ENCODE results near the gene CELA3B. TPM values are rescaled to one million over a fixed set of nuclear protein-coding genes. Genes with fewer than 3 reads are reported as not detected.

The CELA3B gene
- total RNA-seq, 1 donor from 2014 or later, result not detected

GRCh38 chr1:21936366-21937031, 40.3 kb upstream of the CELA3B start:
- no peak for TF ChIP-seq CTCF (IDR thresholded peaks at IDR 0.05; ENCODE audit: borderline replicate concordance)
- H3K27ac ChIP-seq (replicated peaks), result peak overlapping the region; percentile 90
- H3K4me1 ChIP-seq, result peaks cover 94% of the 10 kb centered on the region
- H3K27me3 ChIP-seq (ENCODE audit: low read depth), result no peaks in the 10 kb centered on the region
- DNase-seq, result no peak
- peaks cover 4% of the 10 kb centered on the region for H3K36me3 ChIP-seq
- no peaks in the 10 kb centered on the region for H3K9me3 ChIP-seq (replicated peaks)
- H3K4me3 ChIP-seq, result peak overlapping the region; percentile 75
- intact Hi-C loops (cut with micrococcal nuclease), result no loop called here

GRCh38 chr1:21937034-21937371, 39.8 kb upstream of the CELA3B start, which contains the start of gene HSPG2:
Gene HSPG2, minus strand, starts transcription at chr1:21937310. Its CDS starts 93 bp downstream, at chr1:21937217.
- peak within 1 kb of the TSS; percentile 96 for H3K27ac ChIP-seq (replicated peaks)
- H3K4me1 ChIP-seq, result peaks cover 94% of the 10 kb centered on the region
- TF ChIP-seq CTCF (IDR thresholded peaks at IDR 0.05; ENCODE audit: borderline replicate concordance), result no peak
- H3K27me3 ChIP-seq (ENCODE audit: low read depth), result no peaks in the 10 kb centered on the region
- H3K9me3 ChIP-seq (replicated peaks), result no peaks in the 10 kb centered on the region
- peak within 1 kb of the TSS; percentile 75 for H3K4me3 ChIP-seq
- peaks cover 4% of the 10 kb centered on the region for H3K36me3 ChIP-seq
- DNase-seq, result no peak
- intact Hi-C loops (cut with micrococcal nuclease), result no loop called here

- TF ChIP-seq CTCF (IDR thresholded peaks at IDR 0.05; ENCODE audit: borderline replicate concordance), result no peak
- Histone ChIP-seq H3K9me3 (replicated peaks) (no peaks in the 10 kb centered on the region), H3K27me3 (ENCODE audit: low read depth) (no peaks in the 10 kb centered on the region), H3K36me3 (peaks cover 4% of the 10 kb centered on the region), H3K4me3 (peak overlapping the region; percentile 69), H3K27ac (replicated peaks) (peak overlapping the region; percentile 96), H3K4me1 (peaks cover 94% of the 10 kb centered on the region)
- DNase-seq, result peak; percentile 86
- intact Hi-C loops (cut with micrococcal nuclease), result no loop called here
Measured at GRCh38 chr1:21937372-21938121, 39.3 kb upstream of the CELA3B start.

- Histone ChIP-seq H3K27me3 (ENCODE audit: low read depth) (no peaks in the 10 kb centered on the region), H3K9me3 (replicated peaks) (no peaks in the 10 kb centered on the region), H3K36me3 (peaks cover 4% of the 10 kb centered on the region), H3K4me1 (peaks cover 94% of the 10 kb centered on the region), H3K4me3 (peak overlapping the region; percentile 13), H3K27ac (replicated peaks) (peak overlapping the region; percentile 96)
- no peak for TF ChIP-seq CTCF (IDR thresholded peaks at IDR 0.05; ENCODE audit: borderline replicate concordance)
- no peak for DNase-seq
- intact Hi-C loops (cut with micrococcal nuclease), result no loop called here
Measured at GRCh38 chr1:21938732-21939538, 37.9 kb upstream of the CELA3B start.

- intact Hi-C loops (cut with micrococcal nuclease), result no loop called here
- Histone ChIP-seq H3K4me1 (peaks cover 94% of the 10 kb centered on the region), H3K4me3 (no peak overlapping the region), H3K27ac (replicated peaks) (peak overlapping the region; percentile 96), H3K36me3 (peaks cover 4% of the 10 kb centered on the region), H3K9me3 (replicated peaks) (no peaks in the 10 kb centered on the region), H3K27me3 (ENCODE audit: low read depth) (no peaks in the 10 kb centered on the region)
- peak; percentile 72 for TF ChIP-seq CTCF (IDR thresholded peaks at IDR 0.05; ENCODE audit: borderline replicate concordance)
- DNase-seq, result peak; percentile 89
Measured at GRCh38 chr1:21939650-21940374, 37.0 kb upstream of the CELA3B start.
